Breast epithelium (tissue), 3 donors: ENCODE results near the gene LAMB4.

ENCODE experiments used
- POLR2A ChIP-seq: fragments of 450-650 bp; IDR thresholded peaks from one replicate; pipeline ENCODE4 v1.6.1; 2016; ENCODE audit warnings: antibody characterized with exemption, mild to moderate bottlenecking, moderate library complexity
- POLR2AphosphoS5 ChIP-seq, 3 donors: sonication (generic); formaldehyde crosslinking; IDR thresholded peaks; one replicate each; pipeline ENCODE4 v1.6.1; 2017; ENCODE audit warnings: antibody characterized with exemption in 3 of 3
- TF ChIP-seq, protein P1 (sequence below), 3 donors: fragments of 450-650 bp; IDR thresholded peaks; one replicate each; pipeline ENCODE4 v1.5.1; 2016 to 2017; ENCODE audit warnings: antibody characterized with exemption in 3 of 3, mild to moderate bottlenecking in 3 of 3, moderate library complexity in 3 of 3

DNA sequence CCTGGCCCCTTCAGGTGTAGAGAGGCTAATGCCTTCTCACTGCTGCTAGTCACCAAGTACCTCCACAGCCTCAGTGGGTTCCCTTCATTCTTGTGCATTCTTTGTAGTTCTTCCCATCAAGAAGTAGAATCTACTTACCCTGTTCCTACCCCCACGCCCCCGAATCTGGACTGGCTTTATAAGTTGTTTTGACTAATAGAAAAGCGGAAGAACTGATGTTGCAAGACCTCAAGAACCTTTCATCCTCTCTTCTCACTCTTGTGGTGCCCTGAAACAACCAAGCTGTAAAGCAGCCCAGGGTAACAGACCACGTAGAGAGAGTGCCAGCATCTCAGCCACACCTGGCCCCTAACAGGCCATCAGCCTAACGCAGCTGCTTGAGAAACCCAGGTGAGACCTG is 104.0 kb downstream of the LAMB4 start:
- TF ChIP-seq POLR2A (no peak), POLR2AphosphoS5 (IDR thresholded peaks at IDR 0.05) (no peak)
- TF ChIP-seq, protein P1, sequence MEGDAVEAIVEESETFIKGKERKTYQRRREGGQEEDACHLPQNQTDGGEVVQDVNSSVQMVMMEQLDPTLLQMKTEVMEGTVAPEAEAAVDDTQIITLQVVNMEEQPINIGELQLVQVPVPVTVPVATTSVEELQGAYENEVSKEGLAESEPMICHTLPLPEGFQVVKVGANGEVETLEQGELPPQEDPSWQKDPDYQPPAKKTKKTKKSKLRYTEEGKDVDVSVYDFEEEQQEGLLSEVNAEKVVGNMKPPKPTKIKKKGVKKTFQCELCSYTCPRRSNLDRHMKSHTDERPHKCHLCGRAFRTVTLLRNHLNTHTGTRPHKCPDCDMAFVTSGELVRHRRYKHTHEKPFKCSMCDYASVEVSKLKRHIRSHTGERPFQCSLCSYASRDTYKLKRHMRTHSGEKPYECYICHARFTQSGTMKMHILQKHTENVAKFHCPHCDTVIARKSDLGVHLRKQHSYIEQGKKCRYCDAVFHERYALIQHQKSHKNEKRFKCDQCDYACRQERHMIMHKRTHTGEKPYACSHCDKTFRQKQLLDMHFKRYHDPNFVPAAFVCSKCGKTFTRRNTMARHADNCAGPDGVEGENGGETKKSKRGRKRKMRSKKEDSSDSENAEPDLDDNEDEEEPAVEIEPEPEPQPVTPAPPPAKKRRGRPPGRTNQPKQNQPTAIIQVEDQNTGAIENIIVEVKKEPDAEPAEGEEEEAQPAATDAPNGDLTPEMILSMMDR (IDR thresholded peaks at IDR 0.05) = no peak
